Measurements from ENCODE around the gene PRLH.

DNA sequence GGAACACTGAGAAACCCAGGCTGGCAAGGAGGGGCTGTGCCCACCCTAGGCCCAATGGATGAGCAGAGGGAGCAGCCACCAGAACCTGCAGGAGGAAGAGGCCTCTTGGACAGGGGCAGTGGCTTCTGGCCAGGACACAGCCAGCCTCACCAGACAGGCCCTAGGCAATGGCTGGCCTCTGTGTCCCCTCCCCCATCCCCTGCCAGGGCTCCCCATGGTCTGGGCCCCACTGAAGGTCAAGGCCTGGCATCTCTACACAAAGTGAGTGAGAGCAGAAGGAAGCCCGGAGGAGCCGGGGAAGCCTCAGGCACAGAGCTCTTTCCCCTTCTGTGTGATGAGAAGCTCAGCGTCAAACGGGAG is 6.3 kb downstream of the PRLH start:
- TF ChIP-seq, protein P1, sequence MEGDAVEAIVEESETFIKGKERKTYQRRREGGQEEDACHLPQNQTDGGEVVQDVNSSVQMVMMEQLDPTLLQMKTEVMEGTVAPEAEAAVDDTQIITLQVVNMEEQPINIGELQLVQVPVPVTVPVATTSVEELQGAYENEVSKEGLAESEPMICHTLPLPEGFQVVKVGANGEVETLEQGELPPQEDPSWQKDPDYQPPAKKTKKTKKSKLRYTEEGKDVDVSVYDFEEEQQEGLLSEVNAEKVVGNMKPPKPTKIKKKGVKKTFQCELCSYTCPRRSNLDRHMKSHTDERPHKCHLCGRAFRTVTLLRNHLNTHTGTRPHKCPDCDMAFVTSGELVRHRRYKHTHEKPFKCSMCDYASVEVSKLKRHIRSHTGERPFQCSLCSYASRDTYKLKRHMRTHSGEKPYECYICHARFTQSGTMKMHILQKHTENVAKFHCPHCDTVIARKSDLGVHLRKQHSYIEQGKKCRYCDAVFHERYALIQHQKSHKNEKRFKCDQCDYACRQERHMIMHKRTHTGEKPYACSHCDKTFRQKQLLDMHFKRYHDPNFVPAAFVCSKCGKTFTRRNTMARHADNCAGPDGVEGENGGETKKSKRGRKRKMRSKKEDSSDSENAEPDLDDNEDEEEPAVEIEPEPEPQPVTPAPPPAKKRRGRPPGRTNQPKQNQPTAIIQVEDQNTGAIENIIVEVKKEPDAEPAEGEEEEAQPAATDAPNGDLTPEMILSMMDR (IDR thresholded peaks at IDR 0.05; ENCODE audit: low read depth, low read length): no peak
- TF ChIP-seq POLR2A (IDR thresholded peaks at IDR 0.05; ENCODE audit: extremely low read depth, insufficient read length): no peak

Measured in NB4 (cell line).